Measurements from ENCODE around the gene OR13C8.

OR13C8 gene

GRCh38 chr9:104617418-104617817 is 48.5 kb downstream of the OR13C8 start:
- DNase-seq = no peak

- DNase-seq = no peak
Measured at GRCh38 chr9:104618104-104618503, 49.1 kb downstream of the OR13C8 start, which contains the start of gene OR13C9. TSS of gene OR13C9 (minus strand) at chr9:104618204. CDS start at chr9:104618204, 0 bp downstream.

All from activated CD4-positive, alpha-beta T cell treated with anti-CD3 and anti-CD28 coated beads for 48 hours (primary cell).